Muscle layer of duodenum (tissue), 2 donors: ENCODE measurements around the gene SLN.
"Not testable (repeated sequence)": the region's sequence is repeated elsewhere in the genome, so short reads cannot be mapped to it uniquely, and the experiment has no call there.

Experiments
- H3K27ac ChIP-seq: one replicate; pipeline ENCODE4 v1.7.0; 2013; ENCODE audit warnings: mild to moderate bottlenecking, low read length
- H3K27me3 ChIP-seq: one replicate; pipeline ENCODE4 v1.7.0; 2013; ENCODE audit warnings: low read depth, mild to moderate bottlenecking, control low read depth, low read length
- H3K36me3 ChIP-seq, 2 donors: one replicate each; pipeline ENCODE4 v1.7.0; 2013; ENCODE audit warnings: low read length in 2 of 2, control low read depth in 1 of 2, mild to moderate bottlenecking in 1 of 2; ENCODE audit not compliant: insufficient read depth in 2 of 2, control insufficient read depth in 1 of 2
- H3K4me1 ChIP-seq, 2 donors: one replicate each; pipeline ENCODE4 v1.7.0; 2013; ENCODE audit warnings: low read length in 2 of 2, mild to moderate bottlenecking in 2 of 2, control low read depth in 1 of 2, moderate library complexity in 1 of 2; ENCODE audit not compliant: insufficient read depth in 2 of 2, control insufficient read depth in 1 of 2
- H3K4me3 ChIP-seq, 2 donors: one replicate each; pipeline ENCODE4 v1.7.0; 2013; ENCODE audit warnings: low read length in 2 of 2, low read depth in 1 of 2, mild to moderate bottlenecking in 1 of 2
- H3K9me3 ChIP-seq, 2 donors: one replicate each; pipeline ENCODE4 v1.7.0; 2013; ENCODE audit warnings: low read length in 2 of 2, control low read depth in 1 of 2, mild to moderate bottlenecking in 1 of 2; ENCODE audit not compliant: control insufficient read depth in 1 of 2
- donor health status: healthy.

Gene SLN

GRCh38 chr11:107711861-107712755, at the start of gene SLN:
TSS of gene SLN (minus strand) at chr11:107712056.
- no peaks in the 10 kb centered on the region for H3K27me3 ChIP-seq
- H3K4me1 ChIP-seq = no peaks in the 10 kb centered on the region
- no peak within 1 kb of the TSS for H3K27ac ChIP-seq
- no peak within 1 kb of the TSS for H3K4me3 ChIP-seq
- H3K36me3 ChIP-seq = no peaks in the 10 kb centered on the region
- no peaks in the 10 kb centered on the region for H3K9me3 ChIP-seq

GRCh38 chr11:107758719-107759355, 47.0 kb upstream of the SLN start:
- H3K4me1 ChIP-seq, H3K27me3 ChIP-seq, H3K27ac ChIP-seq, H3K36me3 ChIP-seq, H3K4me3 ChIP-seq, H3K9me3 ChIP-seq: not testable (repeated sequence)

- H3K27ac ChIP-seq = no peak overlapping the region
- no peak overlapping the region for H3K4me3 ChIP-seq
Measured at GRCh38 chr11:107757661-107758060, 45.8 kb upstream of the SLN start.

GRCh38 chr11:107756553-107756952, 44.7 kb upstream of the SLN start:
- Histone ChIP-seq H3K27ac (no peak overlapping the region), H3K9me3 (no peaks in the 10 kb centered on the region), H3K4me3 (no peak overlapping the region), H3K4me1 (no peaks in the 10 kb centered on the region), H3K27me3 (no peaks in the 10 kb centered on the region), H3K36me3 (no peaks in the 10 kb centered on the region)

More at GRCh38 chr11:107757661-107758060, 45.8 kb upstream of the SLN start:
- no peaks in the 10 kb centered on the region for H3K27me3 ChIP-seq
- H3K4me1 ChIP-seq = no peaks in the 10 kb centered on the region
- H3K36me3 ChIP-seq = no peaks in the 10 kb centered on the region
- H3K9me3 ChIP-seq = no peaks in the 10 kb centered on the region

- no peak overlapping the region for H3K27ac ChIP-seq
- no peaks in the 10 kb centered on the region for H3K4me1 ChIP-seq
- H3K36me3 ChIP-seq = no peaks in the 10 kb centered on the region
- H3K9me3 ChIP-seq = no peaks in the 10 kb centered on the region
- no peaks in the 10 kb centered on the region for H3K27me3 ChIP-seq
- no peak overlapping the region for H3K4me3 ChIP-seq
Measured at GRCh38 chr11:107752949-107753822, 41.3 kb upstream of the SLN start.

GRCh38 chr11:107752508-107752907, 40.7 kb upstream of the SLN start:
- Histone ChIP-seq H3K4me1 (no peaks in the 10 kb centered on the region), H3K4me3 (no peak overlapping the region), H3K27me3 (no peaks in the 10 kb centered on the region), H3K9me3 (no peaks in the 10 kb centered on the region), H3K27ac (no peak overlapping the region), H3K36me3 (no peaks in the 10 kb centered on the region)

GRCh38 chr11:107751082-107751481, 39.2 kb upstream of the SLN start:
- Histone ChIP-seq H3K4me1 (no peaks in the 10 kb centered on the region), H3K36me3 (no peaks in the 10 kb centered on the region), H3K27ac (no peak overlapping the region), H3K9me3 (no peaks in the 10 kb centered on the region), H3K27me3 (no peaks in the 10 kb centered on the region), H3K4me3 (no peak overlapping the region)

- H3K36me3 ChIP-seq = no peaks in the 10 kb centered on the region
- no peaks in the 10 kb centered on the region for H3K9me3 ChIP-seq
- no peaks in the 10 kb centered on the region for H3K27me3 ChIP-seq
- H3K27ac ChIP-seq = no peak overlapping the region
- no peak overlapping the region for H3K4me3 ChIP-seq
- H3K4me1 ChIP-seq = no peaks in the 10 kb centered on the region
Measured at GRCh38 chr11:107750313-107750712, 38.5 kb upstream of the SLN start.

GRCh38 chr11:107747622-107748021, 35.8 kb upstream of the SLN start:
- H3K27ac ChIP-seq = no peak overlapping the region

GRCh38 chr11:107744736-107745135, 32.9 kb upstream of the SLN start:
- no peak overlapping the region for H3K4me3 ChIP-seq
- H3K9me3 ChIP-seq = no peaks in the 10 kb centered on the region
- H3K36me3 ChIP-seq = no peaks in the 10 kb centered on the region
- no peaks in the 10 kb centered on the region for H3K4me1 ChIP-seq
- no peak overlapping the region for H3K27ac ChIP-seq
- H3K27me3 ChIP-seq = no peaks in the 10 kb centered on the region

More at GRCh38 chr11:107747622-107748021, 35.8 kb upstream of the SLN start:
- no peak overlapping the region for H3K4me3 ChIP-seq
- H3K9me3 ChIP-seq = no peaks in the 10 kb centered on the region
- H3K4me1 ChIP-seq = no peaks in the 10 kb centered on the region
- no peaks in the 10 kb centered on the region for H3K27me3 ChIP-seq
- no peaks in the 10 kb centered on the region for H3K36me3 ChIP-seq

GRCh38 chr11:107743191-107743590, 31.3 kb upstream of the SLN start:
- H3K27ac ChIP-seq = no peak overlapping the region

More at GRCh38 chr11:107743191-107743590, 31.3 kb upstream of the SLN start:
- H3K36me3 ChIP-seq = no peaks in the 10 kb centered on the region
- no peaks in the 10 kb centered on the region for H3K27me3 ChIP-seq
- H3K9me3 ChIP-seq = no peaks in the 10 kb centered on the region
- H3K4me3 ChIP-seq = no peak overlapping the region
- no peaks in the 10 kb centered on the region for H3K4me1 ChIP-seq
